ENCODE results near the gene CYP24A1. TPM values are rescaled to one million over a fixed set of nuclear protein-coding genes. Genes with fewer than 3 reads are reported as not detected.

The CYP24A1 gene
- total and polyA plus RNA-seq, 2 of the 13 experiments (the other 11 are each of a cell fraction or from before 2014, with no cell fraction given): 9.4 to 32.7 TPM

- TF ChIP-seq ZIK1 (CRISPR knock-in tag; IDR thresholded peaks at IDR 0.05; ENCODE audit: borderline replicate concordance, low read depth) (no peak), ZNF670 (CRISPR knock-in tag; IDR thresholded peaks at IDR 0.05; ENCODE audit: borderline replicate concordance) (peak; percentile 98), ZNF224 (CRISPR knock-in tag; IDR thresholded peaks at IDR 0.05) (no peak), ZSCAN9 (CRISPR knock-in tag; IDR thresholded peaks at IDR 0.05; ENCODE audit: borderline replicate concordance) (peak; percentile 98), PCBP1 (IDR thresholded peaks at IDR 0.05; ENCODE audit: borderline replicate concordance, low read depth, low read length) (no peak), ZNF552 (CRISPR knock-in tag; IDR thresholded peaks at IDR 0.05; ENCODE audit: borderline replicate concordance) (no peak), ZNF34 (CRISPR knock-in tag; IDR thresholded peaks at IDR 0.05; ENCODE audit: borderline replicate concordance) (0 out of 2 replicates have a peak, but pooled peaks have one; percentile 10), THAP7 (CRISPR knock-in tag; IDR thresholded peaks at IDR 0.05) (peak; percentile 62; the same call in 1 of the 2 replicates), ZNF264 (CRISPR knock-in tag; IDR thresholded peaks at IDR 0.05) (peak; percentile 93; the same call in 1 of the 2 replicates), ZFP91 (CRISPR knock-in tag; IDR thresholded peaks at IDR 0.05; ENCODE audit: borderline replicate concordance) (no peak; the same call in 1 of the 2 replicates), FOXJ3 (CRISPR knock-in tag; IDR thresholded peaks at IDR 0.05; ENCODE audit: borderline replicate concordance) (peak; percentile 99), DMTF1 (CRISPR knock-in tag; IDR thresholded peaks at IDR 0.05) (no peak), POLR2A (IDR thresholded peaks at IDR 0.05; ENCODE audit: insufficient read depth in 1 of 2, low read depth in 2 of 2, low read length in 2 of 2) (peak in 1 of 2 experiments; percentile 59; a peak in 2 of 4 replicates), RELA (CRISPR knock-in tag; IDR thresholded peaks at IDR 0.05) (peak; percentile 70; the same call in 1 of the 2 replicates), BRCA1 (CRISPR knock-in tag; IDR thresholded peaks at IDR 0.05) (0 out of 2 replicates have a peak, but pooled peaks have one; percentile 88), ZNF274 (CRISPR knock-in tag; IDR thresholded peaks at IDR 0.05) (peak; percentile 50; the same call in 1 of the 2 replicates), ELF1 (CRISPR knock-in tag; IDR thresholded peaks at IDR 0.05) (peak; percentile 81), THAP8 (CRISPR knock-in tag; IDR thresholded peaks at IDR 0.05; ENCODE audit: borderline replicate concordance) (no peak), HNF4A (CRISPR knock-in tag; IDR thresholded peaks at IDR 0.05) (peak; percentile 100), ZNF256 (CRISPR knock-in tag; conservative IDR thresholded peaks at IDR 0.05) (no peak), ZBTB3 (CRISPR knock-in tag; IDR thresholded peaks at IDR 0.05; ENCODE audit: borderline replicate concordance, low read depth) (no peak; the same call in 1 of the 2 replicates), ZKSCAN1 (IDR thresholded peaks at IDR 0.05; ENCODE audit: low read length) (no peak; the same call in 1 of the 2 replicates), NR2C2 (CRISPR knock-in tag; IDR thresholded peaks at IDR 0.05; ENCODE audit: borderline replicate concordance) (peak; percentile 94)
Measured at GRCh38 chr20:54103762-54104600, 69.8 kb downstream of the CYP24A1 start (continued).
